LNCAP (cell line): ENCODE results near the gene ZNF71.

Experiments used
- CTCF ChIP-seq: fragments of 450-650 bp; IDR thresholded peaks from 2 replicates; pipeline ENCODE4 v1.5.1; 2017; ENCODE audit warnings: mild to moderate bottlenecking

The ZNF71 gene

DNA sequence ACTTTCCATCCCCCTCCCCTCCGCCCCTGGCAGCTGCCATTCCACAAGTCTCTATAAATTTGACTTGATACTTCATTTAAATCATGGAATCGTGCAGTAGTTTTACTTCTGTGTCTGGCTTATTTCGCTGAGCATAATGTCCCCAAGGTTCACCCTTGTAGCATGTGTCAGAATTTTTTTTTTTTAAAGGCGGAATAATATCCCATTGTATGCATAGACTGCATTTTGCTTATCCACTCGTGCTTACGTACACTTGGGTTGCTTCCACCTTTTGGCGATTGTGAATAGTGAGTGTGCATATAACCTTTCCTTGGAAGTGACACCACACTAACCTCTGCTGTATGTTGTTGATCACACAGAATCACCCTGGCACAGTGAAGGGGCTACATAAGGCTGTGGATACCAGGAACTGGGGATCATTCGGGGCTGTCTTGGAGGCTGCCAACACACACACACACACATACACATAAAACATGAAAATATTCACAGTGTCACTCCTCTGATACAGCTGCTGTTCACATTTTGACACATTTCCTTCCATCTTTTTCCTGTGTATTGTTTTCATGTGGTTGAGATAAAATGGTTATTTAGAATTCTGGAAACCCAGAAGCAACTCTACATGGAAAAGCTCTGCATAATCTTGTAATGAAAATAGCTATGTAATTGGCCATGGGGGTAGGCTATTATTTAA is 13.3 kb downstream of the ZNF71 start:
- TF ChIP-seq CTCF: no peak

DNA sequence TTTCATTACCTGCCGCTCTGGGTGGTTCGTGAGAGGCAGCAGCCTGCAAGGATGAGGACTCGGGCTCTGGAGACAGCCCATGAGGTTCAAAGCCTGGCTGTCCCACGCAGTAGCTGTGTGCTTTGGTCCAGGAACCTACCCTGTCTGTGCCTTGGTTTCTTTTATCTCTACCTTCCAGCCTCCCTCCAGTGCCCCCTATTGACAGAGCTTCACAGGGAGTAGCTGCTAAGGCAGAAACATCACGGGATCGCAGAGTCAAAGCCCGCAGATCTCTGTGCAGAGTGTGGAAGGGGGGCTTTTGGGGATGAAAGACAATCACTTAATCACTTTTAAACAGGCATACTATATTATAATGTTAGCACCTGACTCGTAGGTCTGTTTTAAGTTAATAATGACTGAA is 16.2 kb downstream of the ZNF71 start:
- TF ChIP-seq CTCF: no peak

- TF ChIP-seq CTCF: no peak
Observed at GRCh38 chr19:56612737-56613136, 17.6 kb downstream of the ZNF71 start.

- no peak for TF ChIP-seq CTCF
Observed at GRCh38 chr19:56613639-56614038, 18.5 kb downstream of the ZNF71 start.

DNA sequence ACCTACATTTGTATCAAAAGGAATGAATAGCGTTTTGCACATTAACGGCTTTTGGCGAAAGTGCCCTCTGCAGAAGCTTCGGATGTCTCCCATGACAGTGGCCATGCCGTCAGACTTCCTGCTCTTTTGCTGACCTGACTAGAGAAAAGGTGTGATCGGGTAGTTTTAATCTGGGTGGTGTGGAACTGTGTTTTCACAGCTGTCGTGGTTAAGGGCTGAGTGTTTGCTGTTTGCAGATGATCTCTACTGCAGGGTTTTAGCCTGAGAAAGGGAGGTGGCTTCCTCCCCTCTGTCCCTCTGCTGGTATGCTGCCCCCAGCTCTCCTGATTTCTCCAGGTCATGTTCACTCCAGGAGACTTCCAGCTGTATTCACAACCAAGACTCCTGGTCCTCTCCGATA is 22.4 kb downstream of the ZNF71 start:
- no peak for TF ChIP-seq CTCF

- TF ChIP-seq CTCF: no peak
Observed at GRCh38 chr19:56619121-56619520, 24.0 kb downstream of the ZNF71 start.

- TF ChIP-seq CTCF: no peak
Observed at GRCh38 chr19:56622374-56622773, 27.3 kb downstream of the ZNF71 start.

GRCh38 chr19:56623006-56623405 is 27.9 kb downstream of the ZNF71 start:
- no peak for TF ChIP-seq CTCF
